B cell (primary cell): ENCODE results near the gene CDYL2. TPM values are rescaled to one million over a fixed set of nuclear protein-coding genes. Genes with fewer than 3 reads are reported as not detected.

Experiments
- ATAC-seq: fragments of 200-7000 bp; cut with Tn5 transposase; one replicate; pipeline ENCODE4 v1.10.0; 2021; ENCODE audit warnings: low read depth, mild to moderate bottlenecking, moderate number of reproducible peaks, moderate library complexity
- CTCF ChIA-PET: fragments of 350-600 bp; sonication (Branson Sonifier 250); formaldehyde crosslinking; loops from one replicate; lab custom pipeline; 2021; ENCODE audit warnings: antibody characterized with exemption, inconsistent platforms; lab: Charles Lee
- POLR2A ChIA-PET: fragments of 350-600 bp; sonication (Branson Sonifier 250); formaldehyde crosslinking; loops from one replicate; lab custom pipeline; 2021; ENCODE audit warnings: antibody characterized with exemption; lab: Charles Lee
- DNase-seq: peaks from one replicate; pipeline ENCODE4 v3.0.0; 2013
- H2AFZ ChIP-seq: 2 replicates; pipeline ENCODE4 v1.6.1; 2012; ENCODE audit warnings: mild to moderate bottlenecking, low read depth, low read length; ENCODE audit not compliant: insufficient read depth, poor library complexity, severe bottlenecking
- H3K27ac ChIP-seq, 2 donors: 1 replicate in 1 of 2; 2 replicates in 1 of 2; pipeline ENCODE4 v1.5.1; 2012 to 2013; ENCODE audit warnings: low read length in 2 of 2, mild to moderate bottlenecking in 2 of 2, moderate library complexity in 1 of 2
- H3K27me3 ChIP-seq, 4 experiments: fragments of 200-600 bp in 1 of 4; sonication (generic) in 1 of 4; replicated peaks in 1 of 4; 1 replicate in 2 of 4; 2 replicates in 2 of 4; pipeline versions ENCODE4 v1.6.1 to v1.7.0; 2013 to 2016; ENCODE audit warnings: low read length in 3 of 4, mild to moderate bottlenecking in 2 of 4, mixed read lengths in 1 of 4, moderate library complexity in 1 of 4; ENCODE audit not compliant: insufficient read depth in 4 of 4, control insufficient read depth in 3 of 4; ENCODE audit errors: control extremely low read depth in 1 of 4
- H3K36me3 ChIP-seq, 2 experiments: replicated peaks in 1 of 2; 1 replicate in 1 of 2; 2 replicates in 1 of 2; pipeline versions ENCODE4 v1.6.1 to v1.7.1; 2013; ENCODE audit warnings: low read length in 1 of 2; ENCODE audit not compliant: insufficient read depth in 2 of 2, control insufficient read depth in 1 of 2; ENCODE audit errors: control extremely low read depth in 1 of 2, extremely low read depth in 1 of 2
- H3K4me1 ChIP-seq, 2 donors: fragments of 200-600 bp in 1 of 2; sonication (generic) in 1 of 2; 1 replicate in 1 of 2; 2 replicates in 1 of 2; pipeline versions ENCODE4 v1.5.1 to v1.6.1; 2013 to 2017; ENCODE audit warnings: low read length in 2 of 2; ENCODE audit not compliant: control insufficient read depth in 2 of 2, insufficient read depth in 2 of 2
- H3K4me2 ChIP-seq: replicated peaks from 2 replicates; pipeline ENCODE3; 2012; ENCODE audit warnings: mild to moderate bottlenecking, low read depth, low read length; ENCODE audit not compliant: poor library complexity, severe bottlenecking
- H3K4me3 ChIP-seq, 5 experiments: fragments of 200-600 bp in 1 of 5; sonication (generic) in 1 of 5; 1 replicate in 3 of 5; 2 replicates in 2 of 5; pipeline versions ENCODE4 v1.5.1 to v1.7.0; 2011 to 2016; ENCODE audit warnings: low read length in 4 of 5, mild to moderate bottlenecking in 4 of 5, low read depth in 2 of 5, control low read depth in 1 of 5, moderate library complexity in 1 of 5; ENCODE audit not compliant: insufficient read depth in 1 of 5; ENCODE audit errors: control extremely low read depth in 1 of 5, extremely low read depth in 1 of 5
- H3K79me2 ChIP-seq: fragments of 200-600 bp; sonication (generic); one replicate; pipeline ENCODE4 v1.6.0; 2016; ENCODE audit warnings: low read length; ENCODE audit not compliant: control insufficient read depth, insufficient read depth
- H3K9ac ChIP-seq: fragments of 200-600 bp; sonication (generic); 2 replicates; pipeline ENCODE4 v1.6.1; 2017; ENCODE audit warnings: mild to moderate bottlenecking, low read length, moderate library complexity
- H3K9me3 ChIP-seq, 3 donors: one replicate each; pipeline versions ENCODE4 v1.6.1 to v1.7.1; 2013; ENCODE audit warnings: low read length in 2 of 3; ENCODE audit not compliant: control insufficient read depth in 2 of 3, insufficient read depth in 1 of 3; ENCODE audit errors: control extremely low read depth in 1 of 3
- H4K20me1 ChIP-seq: 2 replicates; pipeline ENCODE4 v1.6.0; 2012; ENCODE audit warnings: mild to moderate bottlenecking, low read length; ENCODE audit not compliant: insufficient read depth, control insufficient read depth, poor library complexity, severe bottlenecking
- H3K27ac Mint-ChIP-seq: one replicate; pipeline ENCODE4 v1.8.0; 2021; ENCODE audit warnings: mixed read lengths
- H3K27me3 Mint-ChIP-seq: one replicate; pipeline ENCODE4 v1.8.0; 2021; ENCODE audit warnings: mixed read lengths
- H3K4me1 Mint-ChIP-seq: one replicate; pipeline ENCODE4 v1.8.0; 2021; ENCODE audit warnings: mixed read lengths
- H3K4me3 Mint-ChIP-seq: one replicate; pipeline ENCODE4 v1.8.0; 2021; ENCODE audit warnings: mixed read lengths
- H3K9me3 Mint-ChIP-seq: one replicate; pipeline ENCODE4 v1.8.0; 2022; ENCODE audit warnings: mixed read lengths; ENCODE audit not compliant: insufficient read depth
- CTCF ChIP-seq: fragments of 200-600 bp; IDR thresholded peaks from one replicate; pipeline ENCODE4 v1.8.0; 2022; ENCODE audit warnings: antibody characterized with exemption, mild to moderate bottlenecking
- EZH2 ChIP-seq: IDR thresholded peaks from 2 replicates; pipeline ENCODE4 v1.6.1; 2012; ENCODE audit warnings: borderline replicate concordance, low read depth, mild to moderate bottlenecking, moderate library complexity, low read length; ENCODE audit not compliant: insufficient read depth, poor library complexity, severe bottlenecking
- WGBS: methylation state at CpG from one replicate; pipeline ENCODE4 v1.1.5; 2013; ENCODE audit warnings: missing lambda C conversion rate; ENCODE audit not compliant: insufficient coverage; 5-methylcytosine and 5-hydroxymethylcytosine counted together
- intact Hi-C: fragments of 100-400 bp; cut with micrococcal nuclease; formaldehyde crosslinking; loops from one replicate; pipeline ENCODE4 v1.10.0; 2022
- polyA plus RNA-seq: library from polyadenylated mRNA; depleted of rRNA; stranded (reverse); fragments of >200 nt; gene quantifications from 2 replicates; pipeline ENCODE4 v1.2.3, GENCODE V29; 2012
- total RNA-seq, 2 donors: library from RNA; stranded (reverse); fragments of 120-200 nt in 1 of 2; gene quantifications; 1 replicate in 1 of 2; 2 replicates in 1 of 2; pipeline versions ENCODE4 v1.2.3 to v1.2.4, GENCODE V29; 2013 to 2022

CDYL2 gene
- total and polyA plus RNA-seq, 2 donors (not counting 1 experiment from before 2014, with no cell fraction given) = 0.66 to 6.6 TPM

GRCh38 chr16:80599466-80599865, 204.9 kb downstream of the CDYL2 start:
- Histone ChIP-seq H3K4me3 (no peak overlapping the region), H3K79me2 (no peaks in the 10 kb centered on the region), H3K27me3 (no peaks in the 10 kb centered on the region), H3K9me3 (no peaks in the 10 kb centered on the region), H3K36me3 (no peaks in the 10 kb centered on the region), H3K4me2 (no peak overlapping the region), H2AFZ (no peak overlapping the region), H3K9ac (no peak overlapping the region), H3K27ac (no peak overlapping the region), H3K4me1 (no peaks in the 10 kb centered on the region), H4K20me1 (no peaks in the 10 kb centered on the region)
- no peak for ATAC-seq
- Mint-ChIP-seq H3K9me3 (peaks cover 5% of the 10 kb centered on the region), H3K4me1 (no peaks in the 10 kb centered on the region), H3K27me3 (peaks cover under 1% of the 10 kb centered on the region), H3K27ac (no peak overlapping the region), H3K4me3 (no peak overlapping the region)
- TF ChIP-seq EZH2 (no peak), CTCF (no peak)
- 90% methylated on average over 2 of the region's 3 CpGs for WGBS
- CTCF ChIA-PET = interaction anchor here (1.2 kb wide), 1 partner anchor 21 kb away, joined by 4 read pairs; no protein-coding TSS in a partner anchor
- intact Hi-C loops = no loop called here
- DNase-seq = no peak
- POLR2A ChIA-PET = no interaction called here

GRCh38 chr16:80596507-80597207, 207.7 kb downstream of the CDYL2 start:
- no peak for ATAC-seq
- Histone ChIP-seq H3K27ac (no peak overlapping the region), H3K4me1 (peaks cover under 1 to 2% of the 10 kb centered on the region in 2 donors), H2AFZ (no peak overlapping the region), H3K4me3 (no peak overlapping the region), H3K9ac (no peak overlapping the region), H3K79me2 (no peaks in the 10 kb centered on the region), H3K4me2 (no peak overlapping the region), H3K9me3 (no peaks in the 10 kb centered on the region), H3K36me3 (no peaks in the 10 kb centered on the region), H3K27me3 (peaks cover 0 to 3% (median 0%) of the 10 kb centered on the region in 4 experiments), H4K20me1 (no peaks in the 10 kb centered on the region)
- intact Hi-C loops = no loop called here
- POLR2A ChIA-PET = no interaction called here
- no peak for TF ChIP-seq CTCF
- TF ChIP-seq EZH2 = no peak
- CTCF ChIA-PET = no interaction called here
- no peak for DNase-seq
- Mint-ChIP-seq H3K4me1 (peaks cover 6% of the 10 kb centered on the region), H3K9me3 (peaks cover 7% of the 10 kb centered on the region), H3K4me3 (no peak overlapping the region), H3K27ac (no peak overlapping the region), H3K27me3 (peaks cover 5% of the 10 kb centered on the region)
- WGBS = 88% methylated on average over 7 of the region's 7 CpGs
